H1 (cell line): Measurements from ENCODE around the gene TCERG1L. TPM values are rescaled to one million over a fixed set of nuclear protein-coding genes. Genes with fewer than 3 reads are reported as not detected.

Experiments used
- CTCF ChIA-PET: fragments of 300-600 bp; sonication (Branson Sonifier 250); formaldehyde crosslinking; loops from one replicate; lab custom pipeline; 2021; ENCODE audit not compliant: partially characterized antibody; lab: Charles Lee
- POLR2A ChIA-PET: fragments of 300-600 bp; sonication (Branson Sonifier 250); formaldehyde crosslinking; loops from one replicate; lab custom pipeline; 2021; ENCODE audit warnings: inconsistent platforms; ENCODE audit not compliant: partially characterized antibody; lab: Charles Lee
- DNase-seq, 2 experiments: peaks; one replicate each; pipeline versions ENCODE4 v3.0.0 to v3.0.0-alpha.2; 2010 to 2022; ENCODE audit warnings: low spot score in 2 of 2, low read depth in 1 of 2, mixed read lengths in 1 of 2
- FAIRE-seq: peaks from 2 replicates; lab custom pipeline; 2011; peaks lifted over from hg19 to GRCh38; lab: Jason Lieb, UNC
- H2AFZ ChIP-seq: 2 replicates; pipeline ENCODE4 v1.8.1; 2012; ENCODE audit warnings: low read length, inconsistent platforms
- H2AK5ac ChIP-seq: 2 replicates; pipeline ENCODE4 v1.6.1; 2013; ENCODE audit warnings: low read depth, low read length
- H2BK120ac ChIP-seq: replicated peaks from 2 replicates; pipeline ENCODE3; 2013; ENCODE audit warnings: low read depth, low read length, inconsistent platforms
- H2BK12ac ChIP-seq: 2 replicates; pipeline ENCODE4 v1.6.1; 2013; ENCODE audit warnings: low read depth, low read length
- H2BK15ac ChIP-seq: 2 replicates; pipeline ENCODE4 v1.6.1; 2013; ENCODE audit warnings: low read length
- H2BK20ac ChIP-seq: 2 replicates; pipeline ENCODE4 v1.6.1; 2013; ENCODE audit warnings: low read length
- H2BK5ac ChIP-seq: 2 replicates; pipeline ENCODE4 v1.6.1; 2013; ENCODE audit warnings: low read depth, low read length
- H3K14ac ChIP-seq: 2 replicates; pipeline ENCODE4 v1.6.1; 2013; ENCODE audit warnings: inconsistent platforms; ENCODE audit not compliant: insufficient read length
- H3K18ac ChIP-seq: 2 replicates; pipeline ENCODE4 v1.6.1; 2013; ENCODE audit warnings: low read length; ENCODE audit errors: extremely low read depth
- H3K23ac ChIP-seq: 2 replicates; pipeline ENCODE4 v1.6.1; 2013; ENCODE audit warnings: inconsistent platforms; ENCODE audit not compliant: insufficient read length
- H3K23me2 ChIP-seq: 2 replicates; pipeline ENCODE4 v1.6.1; 2013; ENCODE audit warnings: low read depth, low read length
- H3K27ac ChIP-seq: 2 replicates; pipeline ENCODE4 v1.6.1; 2011; ENCODE audit warnings: low read depth, low read length, inconsistent platforms
- H3K27me3 ChIP-seq, 4 experiments: replicated peaks in 1 of 4; 1 replicate in 1 of 4; 2 replicates in 3 of 4; pipeline versions ENCODE4 v1.6.1 to v1.8.1; 2011 to 2013; ENCODE audit warnings: low read length in 3 of 4, mild to moderate bottlenecking in 3 of 4, inconsistent platforms in 2 of 4, mixed read lengths in 2 of 4, moderate library complexity in 1 of 4; ENCODE audit not compliant: control insufficient read depth in 3 of 4, insufficient read depth in 3 of 4; ENCODE audit errors: extremely low read depth in 1 of 4
- H3K36me3 ChIP-seq, 4 experiments: 2 replicates each; pipeline versions ENCODE4 v1.6.1 to v1.8.1; 2011 to 2013; ENCODE audit warnings: mild to moderate bottlenecking in 4 of 4, low read length in 3 of 4, moderate library complexity in 2 of 4, control low read depth in 1 of 4, inconsistent platforms in 1 of 4; ENCODE audit not compliant: insufficient read depth in 4 of 4, control insufficient read depth in 2 of 4
- H3K4ac ChIP-seq: replicated peaks from 2 replicates; pipeline ENCODE3; 2013; ENCODE audit warnings: low read length, low read depth, mixed read lengths, inconsistent platforms; ENCODE audit not compliant: insufficient read length
- H3K4me1 ChIP-seq, 4 experiments: replicated peaks in 1 of 4; 1 replicate in 1 of 4; 2 replicates in 3 of 4; pipeline versions ENCODE4 v1.6.1 to v1.8.1; 2011 to 2013; ENCODE audit warnings: low read length in 3 of 4, inconsistent platforms in 2 of 4, mixed read lengths in 1 of 4; ENCODE audit not compliant: insufficient read depth in 4 of 4, control insufficient read depth in 3 of 4
- H3K4me2 ChIP-seq, 2 experiments: 2 replicates each; pipeline versions ENCODE4 v1.6.1 to v1.8.1; 2011 to 2013; ENCODE audit warnings: low read depth in 2 of 2, low read length in 2 of 2, control low read depth in 1 of 2, inconsistent platforms in 1 of 2, mild to moderate bottlenecking in 1 of 2; ENCODE audit not compliant: insufficient read depth in 1 of 2
- H3K4me3 ChIP-seq, 4 experiments: fragments of 200-600, 300-600 bp in 1 of 4; sonication (generic), shearing (Covaris generic), sonication (Bioruptor Twin) in 1 of 4; 2 replicates each; pipeline versions ENCODE4 v1.5.1 to v1.8.1; 2011 to 2016; ENCODE audit warnings: low read length in 4 of 4, low read depth in 3 of 4, control low read depth in 2 of 4, inconsistent platforms in 2 of 4, mild to moderate bottlenecking in 2 of 4, mixed read lengths in 1 of 4, moderate library complexity in 1 of 4; ENCODE audit not compliant: insufficient read depth in 2 of 4; ENCODE audit errors: extremely low read depth in 1 of 4
- H3K56ac ChIP-seq: replicated peaks from 2 replicates; pipeline ENCODE3; 2013; ENCODE audit warnings: low read depth, mild to moderate bottlenecking, mixed read lengths, low read length, inconsistent platforms; ENCODE audit not compliant: insufficient read length
- H3K79me1 ChIP-seq: 2 replicates; pipeline ENCODE4 v1.6.1; 2013; ENCODE audit warnings: low read depth, low read length, control low read depth
- H3K79me2 ChIP-seq, 2 experiments: 2 replicates each; pipeline versions ENCODE4 v1.6.1 to v1.8.1; 2012 to 2013; ENCODE audit warnings: low read length in 2 of 2, mild to moderate bottlenecking in 2 of 2, inconsistent platforms in 1 of 2; ENCODE audit not compliant: insufficient read depth in 2 of 2, control insufficient read depth in 1 of 2
- H3K9ac ChIP-seq, 4 experiments: replicated peaks in 1 of 4; 1 replicate in 1 of 4; 2 replicates in 3 of 4; pipeline versions ENCODE4 v1.6.1 to v1.8.1; 2011 to 2013; ENCODE audit warnings: low read depth in 3 of 4, low read length in 3 of 4, control low read depth in 2 of 4, mild to moderate bottlenecking in 2 of 4, moderate library complexity in 2 of 4, inconsistent platforms in 1 of 4; ENCODE audit errors: extremely low read depth in 1 of 4
- H3K9me3 ChIP-seq, 2 experiments: 2 replicates each; pipeline versions ENCODE4 v1.6.1 to v1.8.1; 2012 to 2013; ENCODE audit warnings: mild to moderate bottlenecking in 2 of 2, moderate library complexity in 2 of 2, control low read depth in 1 of 2, inconsistent platforms in 1 of 2, low read depth in 1 of 2, low read length in 1 of 2, mixed read lengths in 1 of 2; ENCODE audit not compliant: insufficient read depth in 2 of 2
- H4K20me1 ChIP-seq, 2 experiments: replicated peaks in 1 of 2; 2 replicates each; pipeline versions ENCODE3 to v1.8.1; 2011 to 2013; ENCODE audit warnings: inconsistent platforms in 2 of 2, low read length in 2 of 2, mild to moderate bottlenecking in 1 of 2; ENCODE audit not compliant: insufficient read depth in 2 of 2, control insufficient read depth in 1 of 2
- H4K5ac ChIP-seq: 2 replicates; pipeline ENCODE4 v1.6.1; 2013; ENCODE audit warnings: low read length, low read depth, mixed read lengths, inconsistent platforms; ENCODE audit not compliant: insufficient read length
- H4K8ac ChIP-seq: 2 replicates; pipeline ENCODE4 v1.8.0; 2013; ENCODE audit warnings: mild to moderate bottlenecking, moderate library complexity, low read length, inconsistent platforms; ENCODE audit not compliant: insufficient read depth; ENCODE audit errors: extremely low read depth
- H4K91ac ChIP-seq: replicated peaks from 2 replicates; pipeline ENCODE3; 2013; ENCODE audit warnings: low read length, mixed read lengths, inconsistent platforms; ENCODE audit not compliant: insufficient read length
- EP300 ChIP-seq, 2 experiments: IDR thresholded peaks; 1 replicate in 1 of 2; 2 replicates in 1 of 2; pipeline ENCODE4 v1.6.1; 2011 to 2012; ENCODE audit warnings: low read depth in 2 of 2, low read length in 2 of 2, mild to moderate bottlenecking in 2 of 2, borderline replicate concordance in 1 of 2, inconsistent platforms in 1 of 2, moderate library complexity in 1 of 2
- EZH2 ChIP-seq: fragments of 200-600 bp; sonication (generic); IDR thresholded peaks from 2 replicates; pipeline ENCODE4 v1.7.1; 2012; ENCODE audit warnings: low read depth, mild to moderate bottlenecking, moderate library complexity, low read length, inconsistent platforms; ENCODE audit not compliant: severe bottlenecking
- JUN ChIP-seq: IDR thresholded peaks from 2 replicates; pipeline ENCODE4 v1.6.1; 2011; ENCODE audit warnings: low read depth, mild to moderate bottlenecking, improper control_type of control experiment, low read length
- JUND ChIP-seq: IDR thresholded peaks from 2 replicates; pipeline ENCODE4 v1.6.1; 2011; ENCODE audit warnings: mild to moderate bottlenecking, improper control_type of control experiment, low read length
- PHF8 ChIP-seq: fragments of 200-600 bp; sonication (generic); conservative IDR thresholded peaks from 2 replicates; pipeline ENCODE4 v1.7.1; 2012; ENCODE audit warnings: low read depth, mild to moderate bottlenecking, inconsistent platforms, low read length, moderate library complexity
- RAD21 ChIP-seq, 2 experiments: IDR thresholded peaks in 1 of 2; conservative IDR thresholded peaks in 1 of 2; 2 replicates each; pipeline ENCODE4 v1.6.1; 2011; ENCODE audit warnings: low read depth in 2 of 2, low read length in 2 of 2, improper control_type of control experiment in 1 of 2, inconsistent platforms in 1 of 2, mild to moderate bottlenecking in 1 of 2, moderate library complexity in 1 of 2
- RBBP5 ChIP-seq: IDR thresholded peaks from 2 replicates; pipeline ENCODE4 v1.7.1; 2012; ENCODE audit warnings: low read depth, mild to moderate bottlenecking, inconsistent platforms, low read length, moderate library complexity, borderline replicate concordance
- TCF12 ChIP-seq: IDR thresholded peaks from 2 replicates; pipeline ENCODE4 v1.6.1; 2011; ENCODE audit warnings: low read depth, mild to moderate bottlenecking, low read length
- YY1 ChIP-seq: IDR thresholded peaks from 2 replicates; pipeline ENCODE4 v1.6.1; 2011; ENCODE audit warnings: low read depth, mild to moderate bottlenecking, low read length
- ZNF274 ChIP-seq: IDR thresholded peaks from 2 replicates; pipeline ENCODE4 v1.7.0; 2012; ENCODE audit warnings: low read length, borderline replicate concordance; ENCODE audit errors: extremely low read depth
- WGBS, 2 experiments: shearing (Covaris generic) in 1 of 2; methylation state at CpG; one replicate each; pipeline versions ENCODE4 v1.1.6 to v1.1.7; 2013 to 2015; ENCODE audit warnings: low lambda C conversion rate in 2 of 2, mixed read lengths in 2 of 2, inconsistent platforms in 1 of 2, low coverage in 1 of 2, missing lambda C conversion rate in 1 of 2; ENCODE audit not compliant: insufficient replicate concordance in 2 of 2, insufficient coverage in 1 of 2, insufficient read length in 1 of 2; ENCODE audit errors: extremely low coverage in 1 of 2, missing lambda C conversion rate in 1 of 2; 5-methylcytosine and 5-hydroxymethylcytosine counted together
- polyA plus RNA-seq, 7 experiments: library from polyadenylated mRNA; depleted of rRNA in 3 of 7; stranded (reverse) in 5 of 7; unstranded in 2 of 7; fragments of >200 nt in 5 of 7; fragments of 200-250 nt in 2 of 7; gene quantifications; 1 replicate in 5 of 7; 2 replicates in 1 of 7; 4 replicates in 1 of 7; pipeline versions ENCODE4 v1.2.1 to v1.2.3, GENCODE V29; 2011 to 2013; ENCODE audit warnings: missing spikeins in 2 of 7, mixed read lengths in 2 of 7
- total RNA-seq: library from RNA; stranded (reverse); fragmentation: NEBNext Ultra II Directional; extraction: Animal tissue kit (Norgen Biotek cat#: 25700); gene quantifications from 2 replicates; pipeline ENCODE4 v1.2.1, GENCODE V29; 2021

The TCERG1L gene
- total and polyA plus RNA-seq, 2 of the 8 experiments (the other 6 are each of a cell fraction or from before 2014, with no cell fraction given): 3.9 to 6.9 TPM

- Histone ChIP-seq H3K9ac (no peak overlapping the region), H3K36me3 (no peaks in the 10 kb centered on the region), H3K79me2 (no peaks in the 10 kb centered on the region), H3K4me3 (no peak overlapping the region), H2BK120ac (no peak overlapping the region), H3K9me3 (no peaks in the 10 kb centered on the region; a peak in 1 of 4 replicates), H4K8ac (no peak overlapping the region), H3K27ac (no peak overlapping the region), H3K4me1 (peaks cover 0 to 5% (median under 1%) of the 10 kb centered on the region in 4 experiments; a peak in 3 of 7 replicates), H4K91ac (no peak overlapping the region), H3K23ac (no peak overlapping the region), H4K20me1 (no peaks in the 10 kb centered on the region), H3K56ac (no peak overlapping the region), H3K14ac (no peak overlapping the region), H2BK15ac (no peak overlapping the region), H3K4me2 (no peak overlapping the region), H3K27me3 (no peaks in the 10 kb centered on the region), H2AFZ (no peak overlapping the region), H2BK5ac (no peak overlapping the region), H3K4ac (no peak overlapping the region), H3K79me1 (no peaks in the 10 kb centered on the region), H4K5ac (no peak overlapping the region), H2BK12ac (no peak overlapping the region), H3K18ac (no peak overlapping the region), H2AK5ac (no peak overlapping the region), H3K23me2 (no peaks in the 10 kb centered on the region), H2BK20ac (no peak overlapping the region)
- DNase-seq (no peak), FAIRE-seq (no peak)
- ChIA-PET CTCF (interaction anchor here (0.6 to 1.0 kb wide), 2 partner anchors 10 to 14 kb away, joined by 3 read pairs; no protein-coding TSS in a partner anchor), POLR2A (no interaction called here)
- WGBS, 2 experiments: 91% methylated on average over 15 of the region's 15 CpGs; no CpG with 5 or more reads in 1 of the 2 experiments
- TF ChIP-seq TCF12: no peak
- TF ChIP-seq JUN: no peak
- TF ChIP-seq JUND: no peak
- TF ChIP-seq RAD21 (IDR thresholded peaks at IDR 0.05 in 1 of 2, conservative IDR thresholded peaks at IDR 0.05 in 1 of 2; ENCODE audit: low read depth in 2 of 2, low read length in 2 of 2): no peak
- no peak for TF ChIP-seq ZNF274
- no peak for TF ChIP-seq EP300 (IDR thresholded peaks at IDR 0.05; ENCODE audit: borderline replicate concordance in 1 of 2, low read depth in 2 of 2, low read length in 2 of 2)
- no peak for TF ChIP-seq PHF8
- TF ChIP-seq RBBP5: no peak
- no peak for TF ChIP-seq YY1
- no peak for TF ChIP-seq EZH2
These were observed 213.0 kb downstream of the TCERG1L start for GRCh38 chr10:131098416-131098952.
